Liver (tissue), 9 donors: ENCODE data around the gene PPIA. TPM values are rescaled to one million over a fixed set of nuclear protein-coding genes. Genes with fewer than 3 reads are reported as not detected.

Experiments
- DNase-seq: peaks from one replicate; pipeline ENCODE4 v3.0.0-alpha.2; 2017; ENCODE audit warnings: low spot score
- H3K27ac ChIP-seq, 2 donors: one replicate each; pipeline ENCODE4 v1.7.0; 2013; ENCODE audit warnings: inconsistent platforms in 2 of 2, low read length in 2 of 2, control low read depth in 1 of 2, low read depth in 1 of 2, mild to moderate bottlenecking in 1 of 2
- H3K27me3 ChIP-seq, 4 donors: one replicate each; pipeline versions ENCODE4 v1.6.1 to v1.7.0; 2013; ENCODE audit warnings: low read length in 3 of 4, inconsistent platforms in 1 of 4, mild to moderate bottlenecking in 1 of 4, moderate library complexity in 1 of 4; ENCODE audit not compliant: control insufficient read depth in 4 of 4, insufficient read depth in 4 of 4
- H3K36me3 ChIP-seq, 4 donors: one replicate each; pipeline versions ENCODE4 v1.6.1 to v1.7.0; 2013; ENCODE audit warnings: low read length in 3 of 4, mild to moderate bottlenecking in 3 of 4, low read depth in 1 of 4, moderate library complexity in 1 of 4; ENCODE audit not compliant: control insufficient read depth in 4 of 4, insufficient read depth in 3 of 4
- H3K4me1 ChIP-seq, 4 donors: one replicate each; pipeline versions ENCODE4 v1.6.1 to v1.7.0; 2013; ENCODE audit warnings: low read length in 3 of 4, mild to moderate bottlenecking in 3 of 4, moderate library complexity in 1 of 4; ENCODE audit not compliant: control insufficient read depth in 4 of 4, insufficient read depth in 4 of 4
- H3K4me3 ChIP-seq, 3 donors: one replicate each; pipeline versions ENCODE4 v1.6.1 to v1.7.0; 2013; ENCODE audit warnings: low read length in 3 of 3, control low read depth in 1 of 3, low read depth in 1 of 3, mild to moderate bottlenecking in 1 of 3
- H3K9ac ChIP-seq, 2 donors: one replicate each; pipeline ENCODE4 v1.7.0; 2013; ENCODE audit warnings: low read length in 2 of 2, mild to moderate bottlenecking in 2 of 2, moderate library complexity in 2 of 2, control low read depth in 1 of 2, low read depth in 1 of 2
- H3K9me3 ChIP-seq, 4 donors: one replicate each; pipeline versions ENCODE4 v1.6.1 to v1.7.0; 2013; ENCODE audit warnings: low read length in 3 of 4; ENCODE audit not compliant: control insufficient read depth in 4 of 4
- ATF3 ChIP-seq: IDR thresholded peaks from 2 replicates; pipeline ENCODE4 v1.6.1; 2016; ENCODE audit warnings: antibody characterized with exemption
- CTCF ChIP-seq: fragments of 150-350 bp; IDR thresholded peaks from 2 replicates; pipeline ENCODE4 v1.5.1; 2017; ENCODE audit warnings: improper control_type of control experiment, low read depth, low read length; ENCODE audit not compliant: missing input control
- EGR1 ChIP-seq, 2 donors: IDR thresholded peaks; 2 replicates each; pipeline ENCODE4 v1.6.1; 2016 to 2018; ENCODE audit warnings: antibody characterized with exemption in 2 of 2, low read depth in 2 of 2
- FOXA1 ChIP-seq: IDR thresholded peaks from 2 replicates; pipeline ENCODE4 v1.6.1; 2016; ENCODE audit warnings: antibody characterized with exemption
- FOXA2 ChIP-seq: IDR thresholded peaks from 2 replicates; pipeline ENCODE4 v1.6.1; 2016; ENCODE audit warnings: antibody characterized with exemption
- GABPA ChIP-seq, 2 donors: IDR thresholded peaks in 1 of 2; conservative IDR thresholded peaks in 1 of 2; 2 replicates each; pipeline ENCODE4 v1.6.1; 2016; ENCODE audit warnings: antibody characterized with exemption in 2 of 2, mild to moderate bottlenecking in 1 of 2, moderate library complexity in 1 of 2
- HNF4A ChIP-seq, 2 donors: conservative IDR thresholded peaks; 2 replicates each; pipeline ENCODE4 v1.6.1; 2016; ENCODE audit warnings: antibody characterized with exemption in 2 of 2, mild to moderate bottlenecking in 2 of 2
- HNF4G ChIP-seq: IDR thresholded peaks from 2 replicates; pipeline ENCODE4 v1.6.1; 2016; ENCODE audit warnings: antibody characterized with exemption
- JUND ChIP-seq, 2 donors: IDR thresholded peaks; 2 replicates each; pipeline ENCODE4 v1.6.1; 2016; ENCODE audit warnings: antibody characterized with exemption in 2 of 2
- MAX ChIP-seq: IDR thresholded peaks from 2 replicates; pipeline ENCODE4 v1.6.1; 2016; ENCODE audit warnings: antibody characterized with exemption
- NR2F2 ChIP-seq: IDR thresholded peaks from 2 replicates; pipeline ENCODE4 v1.6.1; 2016; ENCODE audit warnings: antibody characterized with exemption
- RAD21 ChIP-seq, 2 donors: IDR thresholded peaks; 2 replicates each; pipeline ENCODE4 v1.6.1; 2016; ENCODE audit warnings: antibody characterized with exemption in 2 of 2, mild to moderate bottlenecking in 2 of 2
- REST ChIP-seq: IDR thresholded peaks from 2 replicates; pipeline ENCODE4 v1.6.1; 2016; ENCODE audit warnings: antibody characterized with exemption, mild to moderate bottlenecking
- RXRA ChIP-seq, 2 donors: IDR thresholded peaks; 2 replicates each; pipeline ENCODE4 v1.6.1; 2017 to 2018; ENCODE audit warnings: antibody characterized with exemption in 2 of 2, mild to moderate bottlenecking in 1 of 2
- SP1 ChIP-seq: IDR thresholded peaks from 2 replicates; pipeline ENCODE4 v1.6.1; 2018; ENCODE audit warnings: antibody characterized with exemption, mild to moderate bottlenecking
- TAF1 ChIP-seq: conservative IDR thresholded peaks from 2 replicates; pipeline ENCODE4 v1.6.1; 2016; ENCODE audit warnings: antibody characterized with exemption, mild to moderate bottlenecking
- YY1 ChIP-seq: IDR thresholded peaks from 2 replicates; pipeline ENCODE4 v1.6.1; 2016; ENCODE audit warnings: antibody characterized with exemption, mild to moderate bottlenecking
- ZBTB33 ChIP-seq: IDR thresholded peaks from 2 replicates; pipeline ENCODE4 v1.6.1; 2016; ENCODE audit warnings: antibody characterized with exemption
- WGBS: extraction: QIAGEN DNeasy Blood & Tissue Kit; methylation state at CpG from one replicate; pipeline ENCODE4 v1.1.7; 2013; 5-methylcytosine and 5-hydroxymethylcytosine counted together
- polyA plus RNA-seq, 2 donors: library from polyadenylated mRNA; stranded (reverse) in 1 of 2; unstranded in 1 of 2; fragments of 200-250 nt in 1 of 2; fragments of >200 nt in 1 of 2; fragmentation: Nextera tagmentation in 1 of 2; extraction: Ambion mirVana in 1 of 2; gene quantifications; one replicate each; pipeline versions ENCODE4 v1.2.1 to v1.2.3, GENCODE V29; 2013 to 2015
- total RNA-seq, 2 donors: library from RNA; depleted of rRNA; stranded (reverse); fragments of >200 nt; gene quantifications; one replicate each; pipeline ENCODE4 v1.2.3, GENCODE V29; 2014
- donor health status: healthy.
- donor health status: healthy.
- donor health status: healthy.
- donor health status: healthy.
- donor health status: healthy.

Gene PPIA
- total and polyA plus RNA-seq, 4 donors = 834 to 1,873 (median 1,399) TPM

- no peaks in the 10 kb centered on the region for H3K36me3 ChIP-seq
- H3K27ac ChIP-seq = no peak overlapping the region
- H3K4me3 ChIP-seq = no peak overlapping the region
- H3K9ac ChIP-seq = no peak overlapping the region
- H3K27me3 ChIP-seq = no peaks in the 10 kb centered on the region
- 79% methylated on average over 10 of the region's 10 CpGs for WGBS
- TF ChIP-seq MAX = no peak
- TF ChIP-seq TAF1 = no peak
- no peak for TF ChIP-seq ZBTB33
- no peak for TF ChIP-seq HNF4A (conservative IDR thresholded peaks at IDR 0.05)
- no peak for TF ChIP-seq SP1
- no peak for TF ChIP-seq NR2F2
- no peak for TF ChIP-seq GABPA (IDR thresholded peaks at IDR 0.05 in 1 of 2, conservative IDR thresholded peaks at IDR 0.05 in 1 of 2)
- TF ChIP-seq RXRA (IDR thresholded peaks at IDR 0.05) = no peak
- no peak for TF ChIP-seq FOXA1
- no peak for TF ChIP-seq YY1
- no peak for TF ChIP-seq FOXA2
- TF ChIP-seq HNF4G = no peak
- no peak for TF ChIP-seq RAD21 (IDR thresholded peaks at IDR 0.05)
- TF ChIP-seq EGR1 (IDR thresholded peaks at IDR 0.05; ENCODE audit: low read depth in 2 of 2) = no peak
- TF ChIP-seq CTCF = no peak
- TF ChIP-seq ATF3 = no peak
- TF ChIP-seq REST = no peak
- TF ChIP-seq JUND (IDR thresholded peaks at IDR 0.05) = no peak
- H3K9me3 ChIP-seq = no peaks in the 10 kb centered on the region
- peaks cover 1 to 17% (median 8%) of the 10 kb centered on the region in 4 donors for H3K4me1 ChIP-seq
- DNase-seq = no peak
Observed at GRCh38 chr7:44849259-44849884, 52.9 kb downstream of the PPIA start.
